Peyer's patch (tissue), 4 donors: ENCODE data around the gene RBMS1.

Experiments used
- POLR2A ChIP-seq, 2 donors: fragments of 450-650 bp; IDR thresholded peaks; one replicate each; pipeline ENCODE4 v1.5.1; 2017; ENCODE audit warnings: antibody characterized with exemption in 2 of 2, mild to moderate bottlenecking in 2 of 2, moderate library complexity in 2 of 2
- TF ChIP-seq, protein P1 (sequence below), 6 experiments: fragments of 450-650 bp in 4 of 6; fragments of 200-600 bp in 2 of 6; sonication (generic) in 1 of 6; IDR thresholded peaks; one replicate each; pipeline ENCODE4 v1.5.1; 2017 to 2019; ENCODE audit warnings: antibody characterized with exemption in 6 of 6, mild to moderate bottlenecking in 3 of 6, moderate library complexity in 1 of 6

DNA sequence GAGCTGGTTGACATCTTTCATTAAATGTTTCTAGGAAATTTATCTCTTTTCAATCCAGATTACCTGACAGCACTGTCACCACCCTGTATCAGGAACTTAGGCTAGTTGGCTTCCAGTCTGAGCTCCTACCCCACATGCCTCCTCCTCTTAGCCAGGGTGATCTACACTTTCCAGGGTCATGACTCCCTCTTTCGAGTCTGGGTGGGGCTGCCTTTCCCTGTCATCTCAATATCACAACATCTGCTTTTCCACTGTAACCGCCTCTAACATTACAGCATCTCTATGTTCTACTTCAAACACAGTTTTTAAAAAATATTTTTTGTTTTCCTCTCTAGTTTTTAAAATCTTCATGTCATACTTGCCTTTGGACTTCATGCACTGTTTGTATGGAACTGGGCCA lies 129.2 kb downstream of the RBMS1 start:
- TF ChIP-seq POLR2A (IDR thresholded peaks at IDR 0.05): no peak
- TF ChIP-seq, protein P1, sequence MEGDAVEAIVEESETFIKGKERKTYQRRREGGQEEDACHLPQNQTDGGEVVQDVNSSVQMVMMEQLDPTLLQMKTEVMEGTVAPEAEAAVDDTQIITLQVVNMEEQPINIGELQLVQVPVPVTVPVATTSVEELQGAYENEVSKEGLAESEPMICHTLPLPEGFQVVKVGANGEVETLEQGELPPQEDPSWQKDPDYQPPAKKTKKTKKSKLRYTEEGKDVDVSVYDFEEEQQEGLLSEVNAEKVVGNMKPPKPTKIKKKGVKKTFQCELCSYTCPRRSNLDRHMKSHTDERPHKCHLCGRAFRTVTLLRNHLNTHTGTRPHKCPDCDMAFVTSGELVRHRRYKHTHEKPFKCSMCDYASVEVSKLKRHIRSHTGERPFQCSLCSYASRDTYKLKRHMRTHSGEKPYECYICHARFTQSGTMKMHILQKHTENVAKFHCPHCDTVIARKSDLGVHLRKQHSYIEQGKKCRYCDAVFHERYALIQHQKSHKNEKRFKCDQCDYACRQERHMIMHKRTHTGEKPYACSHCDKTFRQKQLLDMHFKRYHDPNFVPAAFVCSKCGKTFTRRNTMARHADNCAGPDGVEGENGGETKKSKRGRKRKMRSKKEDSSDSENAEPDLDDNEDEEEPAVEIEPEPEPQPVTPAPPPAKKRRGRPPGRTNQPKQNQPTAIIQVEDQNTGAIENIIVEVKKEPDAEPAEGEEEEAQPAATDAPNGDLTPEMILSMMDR (IDR thresholded peaks at IDR 0.05): no peak
